NAMALWA (cell line): ENCODE data around the gene ARPC5.
"Not testable (repeated sequence)": the region's sequence is repeated elsewhere in the genome, so short reads cannot be mapped to it uniquely, and the experiment has no call there.

Experiments used
- DNase-seq: peaks from one replicate; pipeline ENCODE4 v3.0.0-alpha.2; 2015; ENCODE audit warnings: low spot score

The ARPC5 gene

GRCh38 chr1:183646776-183647175, 11.2 kb upstream of the ARPC5 start:
- no peak for DNase-seq

GRCh38 chr1:183645531-183645930, 9.9 kb upstream of the ARPC5 start:
- no peak for DNase-seq

GRCh38 chr1:183642166-183642565, 6.6 kb upstream of the ARPC5 start:
- no peak for DNase-seq

GRCh38 chr1:183640193-183640592, 4.6 kb upstream of the ARPC5 start:
- DNase-seq, result no peak

- DNase-seq, result no peak
Observed at GRCh38 chr1:183638649-183639387, 3.2 kb upstream of the ARPC5 start.

GRCh38 chr1:183636783-183637182, 1.2 kb upstream of the ARPC5 start:
- no peak for DNase-seq

- no peak for DNase-seq
Observed at GRCh38 chr1:183636334-183636682, 725 bp upstream of the ARPC5 start.

GRCh38 chr1:183635099-183635605, 431 bp downstream of the ARPC5 start:
- peak; percentile 59 for DNase-seq

- peak; percentile 84 for DNase-seq
Observed at GRCh38 chr1:183634429-183635065, 1.0 kb downstream of the ARPC5 start.

- DNase-seq, result peak; percentile 94
Observed at GRCh38 chr1:183633676-183634343, 1.8 kb downstream of the ARPC5 start.

GRCh38 chr1:183632964-183633363, 2.6 kb downstream of the ARPC5 start:
- peak; percentile 40 for DNase-seq

GRCh38 chr1:183632114-183632513, 3.5 kb downstream of the ARPC5 start:
- no peak for DNase-seq

- no peak for DNase-seq
Observed at GRCh38 chr1:183630748-183631147, 4.8 kb downstream of the ARPC5 start.

- no peak for DNase-seq
Observed at GRCh38 chr1:183628537-183628936, 7.0 kb downstream of the ARPC5 start.

- DNase-seq, result not testable (repeated sequence)
Observed at GRCh38 chr1:183626236-183626635, 9.3 kb downstream of the ARPC5 start.

- peak; percentile 90 for DNase-seq
Observed at GRCh38 chr1:183622884-183623785, 12.4 kb downstream of the ARPC5 start.

- DNase-seq, result peak; percentile 38
Observed at GRCh38 chr1:183622013-183622412, 13.6 kb downstream of the ARPC5 start.

- DNase-seq, result no peak
Observed at GRCh38 chr1:183620311-183620710, 15.3 kb downstream of the ARPC5 start.

GRCh38 chr1:183619781-183620180, 15.8 kb downstream of the ARPC5 start:
- no peak for DNase-seq

- not testable (repeated sequence) for DNase-seq
Observed at GRCh38 chr1:183618202-183618601, 17.4 kb downstream of the ARPC5 start.

GRCh38 chr1:183612975-183613374, 22.6 kb downstream of the ARPC5 start:
- not testable (repeated sequence) for DNase-seq

- no peak for DNase-seq
Observed at GRCh38 chr1:183612407-183612806, 23.2 kb downstream of the ARPC5 start.
